ENCODE data around the gene HID1.
"Not testable (repeated sequence)": the region's sequence is repeated elsewhere in the genome, so short reads cannot be mapped to it uniquely, and the experiment has no call there.

The HID1 gene

GRCh38 chr17:74921026-74921681, 51.4 kb downstream of the HID1 start:
- no peak for DNase-seq

GRCh38 chr17:74920642-74921025, 51.9 kb downstream of the HID1 start:
- DNase-seq = no peak

- no peak for DNase-seq
Observed at GRCh38 chr17:74920306-74920620, 52.3 kb downstream of the HID1 start.

- no peak for DNase-seq
Observed at GRCh38 chr17:74919440-74920305, 52.9 kb downstream of the HID1 start.

GRCh38 chr17:74918906-74919305, 53.7 kb downstream of the HID1 start:
- DNase-seq = no peak

GRCh38 chr17:74917430-74917829, 55.1 kb downstream of the HID1 start:
- no peak for DNase-seq

- DNase-seq = no peak
Observed at GRCh38 chr17:74916851-74917199, 55.7 kb downstream of the HID1 start.

- no peak for DNase-seq
Observed at GRCh38 chr17:74916136-74916850, 56.3 kb downstream of the HID1 start.

GRCh38 chr17:74911423-74911822, 61.1 kb downstream of the HID1 start:
- not testable (repeated sequence) for DNase-seq

- DNase-seq = not testable (repeated sequence)
Observed at GRCh38 chr17:74909097-74909496, 63.5 kb downstream of the HID1 start.

GRCh38 chr17:74907012-74907411, 65.5 kb downstream of the HID1 start:
- DNase-seq = no peak

- not testable (repeated sequence) for DNase-seq
Observed at GRCh38 chr17:74906214-74906793, 66.3 kb downstream of the HID1 start.

- no peak for DNase-seq
Observed at GRCh38 chr17:74904687-74905409, 67.7 kb downstream of the HID1 start.

- no peak for DNase-seq
Observed at GRCh38 chr17:74903671-74904070, 68.9 kb downstream of the HID1 start.

GRCh38 chr17:74903034-74903433, 69.5 kb downstream of the HID1 start:
- DNase-seq = no peak

GRCh38 chr17:74901353-74902135, 71.0 kb downstream of the HID1 start:
- DNase-seq = no peak

All from left hindlimb (tissue), 1 donor.